Neural cell (in vitro differentiated cells): ENCODE measurements around the gene ACY1.

ENCODE experiments used
- EP300 ChIP-seq: fragments of 450-650 bp; conservative IDR thresholded peaks from 2 replicates; pipeline ENCODE4 v1.6.1; 2014; ENCODE audit warnings: antibody characterized with exemption, mild to moderate bottlenecking, moderate library complexity; ENCODE audit not compliant: poor library complexity, severe bottlenecking
- EZH2 ChIP-seq: fragments of 200-600, 300-800 bp; shearing (Covaris generic), sonication (generic); IDR thresholded peaks from 2 replicates; pipeline ENCODE4 v1.6.1; 2014; ENCODE audit warnings: antibody characterized with exemption, low read length, borderline replicate concordance, mild to moderate bottlenecking; ENCODE audit not compliant: insufficient read depth, poor library complexity, severe bottlenecking
- TF ChIP-seq, protein P1 (sequence below): fragments of 450-650 bp; IDR thresholded peaks from 2 replicates; pipeline ENCODE4 v1.5.1; 2014; ENCODE audit warnings: antibody characterized with exemption, mild to moderate bottlenecking, moderate library complexity; ENCODE audit not compliant: poor library complexity, severe bottlenecking

DNA sequence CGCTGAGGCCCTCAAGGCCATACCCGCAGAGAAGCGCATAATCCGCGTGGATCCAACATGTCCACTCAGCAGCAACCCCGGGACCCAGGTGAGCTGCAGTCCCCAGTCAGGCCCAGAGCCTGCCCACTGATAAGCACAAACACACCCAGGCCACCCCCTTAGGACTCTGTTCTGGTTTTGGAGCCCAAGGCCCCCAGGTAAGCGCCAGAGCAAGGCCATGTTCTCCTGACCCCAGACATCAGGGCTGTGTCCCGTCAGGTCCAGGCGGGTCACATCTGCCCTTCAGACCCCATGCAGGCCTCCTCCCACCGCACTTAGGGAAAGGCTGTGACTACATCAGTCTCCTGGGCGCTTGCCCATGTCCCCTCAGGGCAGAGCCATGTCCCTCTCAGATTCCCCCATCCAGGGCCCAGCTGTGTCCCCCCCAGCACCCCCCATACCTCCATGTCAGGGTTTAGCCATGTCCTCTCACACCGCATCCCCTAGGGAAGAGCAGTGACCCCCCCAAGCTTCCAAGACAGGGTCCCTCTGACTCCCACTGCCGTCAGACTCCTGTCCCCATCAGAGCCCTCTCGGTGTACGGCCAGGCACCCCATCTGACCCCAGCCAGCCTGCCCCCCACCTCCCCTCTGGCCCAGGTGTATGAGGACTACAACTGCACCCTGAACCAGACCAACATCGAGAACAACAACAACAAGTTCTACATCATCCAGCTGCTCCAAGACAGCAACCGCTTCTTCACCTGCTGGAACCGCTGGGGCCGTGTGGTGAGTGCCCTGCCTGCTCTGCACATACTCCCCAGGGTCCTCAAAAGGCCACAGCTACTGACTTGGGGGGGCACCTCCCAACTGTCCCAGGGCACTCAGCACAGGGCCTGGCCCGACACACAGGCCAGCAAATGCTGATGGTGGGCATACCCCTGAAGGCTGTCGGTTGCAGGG, 39.6 kb upstream of the ACY1 start:
- TF ChIP-seq EZH2 (no peak), EP300 (no peak)
- TF ChIP-seq, protein P1, sequence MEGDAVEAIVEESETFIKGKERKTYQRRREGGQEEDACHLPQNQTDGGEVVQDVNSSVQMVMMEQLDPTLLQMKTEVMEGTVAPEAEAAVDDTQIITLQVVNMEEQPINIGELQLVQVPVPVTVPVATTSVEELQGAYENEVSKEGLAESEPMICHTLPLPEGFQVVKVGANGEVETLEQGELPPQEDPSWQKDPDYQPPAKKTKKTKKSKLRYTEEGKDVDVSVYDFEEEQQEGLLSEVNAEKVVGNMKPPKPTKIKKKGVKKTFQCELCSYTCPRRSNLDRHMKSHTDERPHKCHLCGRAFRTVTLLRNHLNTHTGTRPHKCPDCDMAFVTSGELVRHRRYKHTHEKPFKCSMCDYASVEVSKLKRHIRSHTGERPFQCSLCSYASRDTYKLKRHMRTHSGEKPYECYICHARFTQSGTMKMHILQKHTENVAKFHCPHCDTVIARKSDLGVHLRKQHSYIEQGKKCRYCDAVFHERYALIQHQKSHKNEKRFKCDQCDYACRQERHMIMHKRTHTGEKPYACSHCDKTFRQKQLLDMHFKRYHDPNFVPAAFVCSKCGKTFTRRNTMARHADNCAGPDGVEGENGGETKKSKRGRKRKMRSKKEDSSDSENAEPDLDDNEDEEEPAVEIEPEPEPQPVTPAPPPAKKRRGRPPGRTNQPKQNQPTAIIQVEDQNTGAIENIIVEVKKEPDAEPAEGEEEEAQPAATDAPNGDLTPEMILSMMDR = no peak
